ENCODE results near the gene FAM124B.

The FAM124B gene

DNA sequence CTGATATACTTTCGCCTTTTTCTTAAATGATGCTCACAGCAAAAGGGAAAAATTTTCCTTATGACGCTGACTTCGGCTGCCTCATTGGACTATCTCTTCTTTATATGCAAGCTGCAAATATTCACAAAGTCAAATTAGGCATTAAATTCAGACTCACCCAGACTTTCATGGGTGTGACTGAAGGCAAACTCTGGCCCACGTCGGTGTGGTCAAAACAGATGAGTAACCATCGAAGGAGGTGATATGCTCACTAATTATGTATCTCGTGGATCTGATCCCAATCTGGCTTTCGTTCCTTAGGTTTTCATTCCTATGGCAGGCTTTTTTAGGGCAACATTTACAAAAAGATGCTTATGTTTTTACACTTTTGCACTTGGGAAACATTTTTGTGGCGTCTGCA lies 36.6 kb downstream of the FAM124B start:
- no peak for TF ChIP-seq CTCF (IDR thresholded peaks at IDR 0.05; ENCODE audit: extremely low read depth, missing control alignments)
- DNase-seq (ENCODE audit: low spot score) = no peak

- no peak for TF ChIP-seq CTCF (IDR thresholded peaks at IDR 0.05; ENCODE audit: extremely low read depth, missing control alignments)
- no peak for DNase-seq (ENCODE audit: low spot score)
These were observed 38.6 kb downstream of the FAM124B start for GRCh38 chr2:224363281-224363680.

DNA sequence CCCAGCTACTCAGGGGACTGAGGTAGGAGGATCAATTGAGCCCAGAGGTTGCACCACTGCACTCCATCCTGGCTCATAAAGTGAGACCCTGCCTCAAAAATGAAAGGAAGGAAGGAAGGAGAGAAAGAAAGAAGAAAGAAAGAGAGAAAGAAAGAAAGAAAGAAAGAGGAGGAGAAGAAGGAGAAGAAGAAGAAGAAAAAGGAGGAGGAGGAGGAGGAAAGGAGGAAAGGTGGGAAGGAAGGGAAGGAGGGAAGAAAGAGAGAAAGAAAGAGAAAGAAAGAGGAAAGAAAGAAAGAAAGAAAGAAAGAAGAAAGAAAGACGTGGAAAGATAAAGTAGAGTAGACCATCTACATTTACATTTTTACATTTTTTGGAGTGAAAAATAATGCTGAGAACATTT lies 39.8 kb downstream of the FAM124B start:
- DNase-seq (ENCODE audit: low spot score) = no peak
- no peak for TF ChIP-seq CTCF (IDR thresholded peaks at IDR 0.05; ENCODE audit: extremely low read depth, missing control alignments)

- no peak for DNase-seq (ENCODE audit: low spot score)
These were observed 41.1 kb downstream of the FAM124B start for GRCh38 chr2:224360801-224361251.

GRCh38 chr2:224359569-224359968 lies 42.3 kb downstream of the FAM124B start:
- TF ChIP-seq CTCF (IDR thresholded peaks at IDR 0.05; ENCODE audit: extremely low read depth, missing control alignments) = peak; percentile 7
- peak; percentile 19 for DNase-seq (ENCODE audit: low spot score)

More at GRCh38 chr2:224360801-224361251, 41.1 kb downstream of the FAM124B start:
- TF ChIP-seq CTCF (IDR thresholded peaks at IDR 0.05; ENCODE audit: extremely low read depth, missing control alignments) = no peak

DNA sequence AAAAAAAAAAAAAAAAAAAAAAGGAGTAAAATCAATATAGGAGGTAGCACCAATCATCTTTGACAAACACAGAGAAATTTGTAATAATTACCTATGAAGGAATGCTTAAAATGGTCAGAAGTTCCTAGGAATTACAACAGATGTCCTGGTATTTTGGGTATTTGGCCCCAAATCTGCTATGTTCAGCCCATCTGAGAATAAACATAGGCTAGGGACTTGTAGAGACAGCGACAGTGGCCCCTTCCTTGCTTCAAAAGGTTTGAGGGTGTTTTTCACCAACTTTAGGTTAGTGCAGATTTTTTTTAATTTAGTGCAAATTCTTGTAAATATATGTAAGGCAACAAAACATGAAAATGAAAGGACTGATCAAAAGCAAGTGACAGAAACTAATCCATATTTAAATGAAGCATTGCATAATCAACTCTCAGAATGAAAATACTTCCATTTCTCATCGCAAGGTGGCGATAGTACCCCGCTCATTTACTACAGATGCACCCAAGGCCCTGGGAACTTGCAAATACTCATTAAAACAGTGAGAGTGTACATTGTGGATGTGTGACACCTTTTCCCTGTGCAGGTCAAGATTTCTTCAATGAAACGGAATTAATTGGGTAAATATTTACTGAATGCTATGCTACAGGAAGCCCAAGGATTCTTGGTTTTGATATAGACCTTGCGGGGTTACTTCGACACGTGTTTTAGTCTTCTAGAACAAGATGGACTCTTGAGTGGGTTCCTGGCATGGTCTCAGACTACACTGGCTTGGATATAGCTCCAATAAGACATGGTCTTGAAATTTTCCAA lies 44.6 kb downstream of the FAM124B start:
- peak; percentile 73 for DNase-seq (ENCODE audit: low spot score)
- TF ChIP-seq CTCF (IDR thresholded peaks at IDR 0.05; ENCODE audit: extremely low read depth, missing control alignments) = peak; percentile 49

DNA sequence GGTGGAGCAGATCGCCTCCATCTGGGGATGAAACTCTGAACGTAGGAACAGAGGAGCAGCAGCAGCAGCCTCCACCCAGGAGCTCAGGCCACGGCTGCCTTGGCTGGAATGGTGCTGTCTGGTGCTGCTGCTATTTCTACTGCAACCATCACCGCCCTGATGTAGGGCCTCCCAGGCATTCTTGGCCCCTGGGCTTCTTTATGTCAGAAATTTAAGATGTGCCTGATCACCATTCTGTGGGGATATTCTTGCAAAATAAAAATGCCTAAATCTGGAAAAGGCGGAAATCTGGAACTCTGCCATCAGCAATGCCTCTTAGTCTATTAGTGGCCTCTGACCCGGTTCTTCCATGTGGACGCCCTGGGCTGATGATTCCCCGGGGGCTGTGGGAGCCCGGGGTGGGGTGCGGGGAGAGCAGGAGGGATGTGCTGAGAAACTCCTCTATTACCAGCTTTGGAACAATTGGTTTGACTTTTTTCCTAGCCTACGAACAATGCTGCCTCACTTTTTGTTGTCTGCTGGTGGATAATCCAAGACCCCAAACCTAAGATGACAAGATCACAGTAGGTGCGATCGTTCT lies 47.2 kb downstream of the FAM124B start:
- no peak for TF ChIP-seq CTCF (IDR thresholded peaks at IDR 0.05; ENCODE audit: extremely low read depth, missing control alignments)
- DNase-seq (ENCODE audit: low spot score) = no peak

Measured in GM20000 (cell line).